HG03097 (cell line): Measurements from ENCODE around the gene ZNF583.

ENCODE experiments used
- ATAC-seq: cut with Tn5 transposase; IDR thresholded peaks from one replicate; pipeline ENCODE4 v1.9.1; 2021; ENCODE audit not compliant: unreplicated experiment, low FRiP score

Gene ZNF583

GRCh38 chr19:56403764-56404704 is at the start of gene ZNF583:
TSS of gene ZNF583 (plus strand) at chr19:56404332. CDS start at chr19:56407115, 2,783 bp downstream.
- ATAC-seq: peak; percentile 89

GRCh38 chr19:56355517-56355916 is 48.6 kb upstream of the ZNF583 start:
- no peak for ATAC-seq

- ATAC-seq: no peak
Observed at GRCh38 chr19:56356944-56357343, 47.2 kb upstream of the ZNF583 start.

- ATAC-seq: no peak
Observed at GRCh38 chr19:56360841-56361240, 43.3 kb upstream of the ZNF583 start.

- ATAC-seq: peak; percentile 87
Observed at GRCh38 chr19:56367829-56368711, 36.1 kb upstream of the ZNF583 start.

- no peak for ATAC-seq
Observed at GRCh38 chr19:56369886-56370676, 34.1 kb upstream of the ZNF583 start.

- no peak for ATAC-seq
Observed at GRCh38 chr19:56372281-56372680, 31.9 kb upstream of the ZNF583 start.

- ATAC-seq: no peak
Observed at GRCh38 chr19:56377105-56377924, 26.8 kb upstream of the ZNF583 start.

- ATAC-seq: no peak
Observed at GRCh38 chr19:56383826-56384605, 20.1 kb upstream of the ZNF583 start.

GRCh38 chr19:56393119-56394012 is 10.8 kb upstream of the ZNF583 start, which contains the start of gene ZNF582:
TSS of gene ZNF582 (minus strand) at chr19:56393534. CDS start at chr19:56391752, 1,782 bp downstream.
- peak; percentile 91 for ATAC-seq

- ATAC-seq: no peak
Observed at GRCh38 chr19:56398809-56399208, 5.3 kb upstream of the ZNF583 start.

GRCh38 chr19:56400485-56400884 is 3.6 kb upstream of the ZNF583 start:
- ATAC-seq: no peak

GRCh38 chr19:56403261-56403660 is 871 bp upstream of the ZNF583 start:
- ATAC-seq: no peak

- no peak for ATAC-seq
Observed at GRCh38 chr19:56404705-56405056, 549 bp downstream of the ZNF583 start.

- no peak for ATAC-seq
Observed at GRCh38 chr19:56405062-56405461, 930 bp downstream of the ZNF583 start.

GRCh38 chr19:56423276-56423984 is 19.3 kb downstream of the ZNF583 start:
- ATAC-seq: no peak

GRCh38 chr19:56423985-56424353 is 19.8 kb downstream of the ZNF583 start:
- no peak for ATAC-seq
